ENCODE measurements around the gene GLDN.

Gene GLDN
- total RNA-seq, result 0 to 0.26 reads per million in 2 donors

- peak; percentile 10 for DNase-seq
These were observed at the start of gene GLDN for GRCh38 chr15:51341366-51342226. Gene GLDN (plus strand): TSS chr15:51341655. CDS start chr15:51341685, 30 bp downstream.

DNA sequence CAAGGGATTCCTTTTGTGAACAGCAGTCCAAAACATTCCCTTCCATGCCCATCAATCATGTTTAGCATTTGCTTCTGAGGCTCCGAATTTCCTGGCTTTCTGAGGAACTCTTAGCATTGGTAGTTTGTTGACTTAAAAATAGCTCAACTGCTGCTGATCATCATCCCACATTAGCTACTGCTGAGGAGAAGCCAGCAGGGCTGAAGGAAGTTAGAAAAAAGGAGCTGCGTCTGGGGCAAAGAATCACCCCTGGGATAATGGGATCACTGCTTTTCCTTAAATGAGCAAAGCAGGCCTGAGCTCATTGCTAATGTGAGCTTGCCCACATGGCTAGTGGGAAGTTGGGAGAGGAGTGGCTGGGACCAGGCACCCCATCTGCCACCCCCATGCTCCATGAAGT is 42.8 kb upstream of the GLDN start:
- DNase-seq, result no peak

- DNase-seq, result no peak
These were observed 42.1 kb upstream of the GLDN start for GRCh38 chr15:51299187-51300015.

DNA sequence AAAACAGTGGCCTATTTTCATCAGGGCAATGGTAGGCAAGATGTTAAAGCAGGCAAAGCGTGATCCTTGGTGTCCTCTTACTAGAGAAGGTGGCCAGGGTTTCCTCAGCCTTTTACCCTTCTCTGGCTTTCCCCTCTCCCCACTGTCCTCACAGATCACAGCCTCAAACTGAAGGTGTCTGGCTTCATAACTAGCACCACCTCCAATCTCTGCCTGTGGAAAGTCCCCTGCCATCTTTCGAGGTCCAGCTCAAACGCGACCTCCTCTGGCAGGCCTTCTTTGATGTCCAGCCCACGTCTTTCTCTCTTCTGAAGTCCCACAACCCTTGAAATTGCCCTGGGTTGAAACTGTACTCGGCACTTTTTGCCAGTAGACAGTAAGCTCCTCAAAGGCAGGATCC is 39.0 kb upstream of the GLDN start:
- no peak for DNase-seq

DNA sequence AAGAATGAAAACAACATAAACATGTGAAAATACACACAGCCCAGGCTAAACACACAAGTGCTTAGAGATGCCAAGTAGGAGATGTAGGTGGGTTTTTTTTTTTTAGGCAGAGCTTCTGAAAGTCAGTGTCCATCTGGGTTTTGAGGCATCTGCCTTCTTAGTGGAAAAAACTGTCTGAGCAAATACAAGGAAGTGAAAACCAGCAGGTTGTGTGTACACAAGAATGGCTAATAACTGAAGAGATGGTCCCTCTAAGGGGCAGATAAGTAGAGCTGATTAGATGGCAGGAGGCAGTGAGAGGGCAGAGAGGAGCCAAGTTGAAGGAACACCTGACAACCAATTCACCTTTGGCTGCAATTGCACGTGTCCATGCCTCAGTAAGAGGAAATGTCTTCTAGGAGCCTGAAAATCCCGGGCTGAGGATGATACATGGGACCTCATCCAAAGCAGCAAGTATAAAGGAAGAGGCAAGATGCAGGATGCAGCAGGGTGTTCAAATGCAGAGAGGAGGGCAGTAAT is 37.9 kb upstream of the GLDN start:
- DNase-seq, result no peak

DNA sequence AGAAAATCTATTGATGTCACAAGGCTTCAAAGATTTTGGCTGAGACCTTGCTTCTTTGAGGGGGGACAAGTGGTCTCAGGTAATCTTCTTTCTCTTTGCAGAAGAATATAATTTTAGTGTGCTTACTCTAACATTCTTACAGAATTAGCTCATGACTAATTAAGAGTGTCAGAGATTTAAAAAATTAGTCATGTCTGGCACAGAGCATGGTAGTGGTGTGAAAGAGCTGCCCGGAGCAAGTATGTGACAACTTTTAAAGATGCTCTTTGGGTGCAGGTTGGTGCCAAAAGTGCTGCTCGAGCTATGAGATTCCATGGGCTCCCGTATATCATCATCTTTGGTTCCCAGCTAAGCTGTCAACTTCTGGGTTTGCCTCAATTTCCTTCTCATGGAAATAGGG is 34.1 kb upstream of the GLDN start:
- no peak for DNase-seq

DNA sequence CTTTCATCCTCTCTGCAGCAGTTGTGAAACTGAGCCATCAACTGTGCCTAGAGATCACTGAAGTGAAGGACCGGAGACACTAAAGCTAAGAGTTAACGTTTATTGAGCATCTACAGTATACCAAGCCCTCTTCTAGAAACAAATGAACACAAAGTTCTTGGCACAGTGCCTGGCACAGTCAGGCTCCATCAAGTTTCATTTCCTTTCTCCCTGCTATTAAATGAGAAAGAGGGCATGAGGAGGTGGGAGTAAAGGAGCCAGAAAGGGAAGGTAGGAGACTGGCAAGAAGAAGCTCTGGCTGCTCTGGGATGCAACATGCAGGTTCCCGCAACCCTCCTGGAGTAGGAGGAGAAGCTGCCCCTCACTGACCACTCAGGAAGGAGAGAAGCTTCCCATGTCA is 33.6 kb upstream of the GLDN start:
- no peak for DNase-seq

DNA sequence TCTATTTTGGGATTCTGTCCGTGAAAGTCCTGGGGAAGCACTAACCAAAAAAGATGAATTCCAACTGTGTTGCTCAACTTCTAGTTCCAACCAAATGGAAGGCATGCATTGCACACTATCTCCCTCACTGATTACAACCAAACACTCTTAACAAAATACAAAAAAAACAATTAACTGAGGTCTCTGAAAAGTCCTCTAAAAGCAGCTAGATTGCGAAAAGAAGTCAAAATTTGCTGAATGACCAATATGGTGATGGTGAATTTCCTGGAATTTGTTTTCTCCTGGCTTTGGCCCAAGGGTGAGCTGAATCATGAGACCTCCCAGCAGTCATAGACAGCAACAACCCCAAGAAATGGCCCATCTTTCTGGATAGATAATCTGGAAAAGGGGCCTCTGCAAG is 31.4 kb upstream of the GLDN start:
- DNase-seq, result no peak

DNA sequence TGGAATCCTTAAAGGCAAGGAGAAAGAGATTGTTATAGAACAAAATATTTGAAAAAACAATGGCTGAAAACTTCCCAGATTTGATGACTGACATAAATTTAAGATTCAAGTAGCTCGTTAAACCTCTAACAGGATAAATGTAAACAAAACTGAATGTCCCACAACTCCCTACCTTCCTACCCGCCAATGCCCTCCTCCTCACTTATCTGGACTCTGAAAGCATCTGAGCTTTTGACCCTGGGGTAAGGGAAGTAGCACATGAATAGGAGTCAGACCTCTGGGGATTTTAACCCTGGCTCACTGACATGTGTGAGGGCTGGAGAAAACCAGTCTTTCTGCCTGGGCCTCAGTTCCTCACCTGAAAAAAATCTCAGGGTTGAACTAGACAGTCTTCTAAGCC is 29.9 kb upstream of the GLDN start:
- no peak for DNase-seq

DNA sequence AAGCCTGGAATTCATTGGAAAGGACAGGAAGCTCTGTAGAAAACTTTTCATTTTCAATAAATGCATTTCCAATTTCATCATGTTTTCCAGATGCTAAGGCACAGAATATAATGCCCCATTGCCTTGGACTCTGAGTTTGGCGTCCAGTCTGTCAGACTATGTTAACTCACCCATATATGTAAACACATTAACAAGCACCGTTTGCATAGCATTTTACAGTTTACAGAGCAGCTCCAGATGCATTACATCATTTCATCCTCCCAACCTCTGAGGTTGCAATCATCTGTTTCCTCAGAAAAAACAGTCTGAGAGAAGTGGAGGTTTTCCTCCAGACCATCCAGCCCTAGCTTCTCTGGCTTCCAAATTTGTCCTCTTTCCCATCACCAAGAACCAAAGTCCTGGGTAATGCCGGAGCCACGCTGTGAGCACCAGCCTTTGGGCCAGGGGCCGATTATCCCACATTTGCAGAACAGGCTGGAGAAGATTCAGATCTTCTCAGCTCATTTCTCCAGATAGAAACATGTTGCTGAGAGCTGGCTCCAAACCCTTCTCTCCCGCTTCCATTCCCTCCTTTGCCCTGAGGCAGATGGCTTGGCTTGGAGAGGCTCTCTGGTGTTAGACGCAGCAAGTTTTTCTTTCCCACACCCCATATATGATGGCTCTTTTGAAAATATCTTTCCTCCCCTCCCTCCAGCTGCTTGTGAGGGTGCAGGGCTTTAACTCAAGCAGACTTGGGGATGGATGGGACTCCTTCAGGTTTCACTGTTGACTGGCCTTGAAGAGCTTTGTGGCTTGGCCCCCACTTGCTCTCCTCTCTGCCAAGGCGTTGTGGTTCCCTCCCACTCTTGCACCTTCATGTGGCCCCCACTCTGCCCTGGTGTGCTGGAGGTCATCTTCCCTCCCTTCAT is 29.0 kb upstream of the GLDN start:
- DNase-seq, result no peak

- DNase-seq, result no peak
These were observed 28.4 kb upstream of the GLDN start for GRCh38 chr15:51313074-51313393.

DNA sequence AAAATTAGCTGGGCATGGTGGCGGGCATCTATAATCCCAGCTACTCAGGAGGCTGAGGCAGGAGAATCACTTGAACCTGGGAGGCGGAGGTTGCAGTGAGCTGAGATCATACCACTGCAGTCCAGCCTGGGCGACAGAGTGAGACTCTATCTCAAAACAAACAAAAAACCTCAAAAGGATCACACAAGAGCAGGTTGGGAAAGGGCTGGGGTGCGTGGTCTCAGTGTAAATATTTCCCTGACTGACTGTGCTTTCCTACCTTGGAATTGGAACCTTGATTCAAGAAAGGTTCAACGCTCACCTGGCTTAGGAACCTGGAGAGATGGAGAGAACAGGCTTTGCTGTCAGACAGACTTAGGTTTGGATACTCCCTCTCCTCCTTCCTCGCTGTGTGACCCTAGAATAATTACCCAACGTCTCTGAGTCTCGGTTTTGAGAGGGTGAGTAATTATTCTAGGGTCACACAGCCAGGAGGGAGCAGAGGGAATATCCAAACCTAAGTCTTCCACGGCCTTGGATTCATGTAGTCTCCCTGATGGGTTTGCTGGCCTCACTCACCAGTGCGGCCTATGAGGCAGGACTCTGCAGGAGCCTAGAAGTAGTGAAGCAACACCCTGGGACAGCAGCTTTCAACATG is 27.7 kb upstream of the GLDN start:
- DNase-seq, result no peak

DNA sequence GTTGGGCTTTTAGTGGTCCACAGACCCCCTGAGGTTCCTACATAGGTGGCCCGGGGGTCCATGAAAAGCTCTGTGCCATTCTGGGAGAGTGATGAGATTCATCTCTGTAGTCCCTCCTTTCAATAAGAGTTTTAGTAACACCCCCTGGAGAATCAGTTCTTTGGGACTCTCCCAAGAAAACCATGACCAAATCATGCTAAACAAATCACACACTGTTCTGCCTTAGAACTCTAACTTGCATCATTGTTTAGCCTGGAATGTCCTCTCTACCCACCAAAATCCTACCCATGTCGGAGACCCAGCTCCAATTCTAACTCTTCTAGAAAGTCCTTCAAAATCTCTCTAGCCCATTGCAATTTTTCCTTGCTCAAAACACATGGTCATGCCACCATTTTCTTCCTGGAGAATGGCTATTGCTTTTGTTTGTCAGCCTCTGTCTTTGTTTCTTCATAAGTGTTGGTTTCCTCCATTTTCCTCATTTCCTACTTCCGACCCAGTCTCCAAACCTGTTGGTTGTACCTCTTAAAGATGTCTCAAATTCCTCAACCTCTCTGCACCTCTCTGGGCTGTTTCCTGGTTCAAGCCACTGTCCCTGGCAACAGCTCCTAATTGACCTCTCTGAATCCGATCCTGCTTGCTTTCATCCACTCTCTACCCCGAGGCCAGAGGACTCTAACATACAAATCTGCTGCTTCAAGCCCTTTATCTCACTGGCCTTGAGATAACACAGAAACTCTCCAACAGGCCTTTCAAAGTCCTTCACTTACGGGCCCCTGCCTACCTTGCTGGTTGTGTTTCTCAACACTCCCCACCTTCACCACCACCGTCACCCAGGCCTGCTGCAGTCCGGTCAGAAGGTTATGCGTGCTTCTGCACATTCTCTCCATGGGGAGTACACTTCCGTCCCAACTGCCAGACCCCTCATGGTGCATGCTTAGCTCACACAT is 26.8 kb upstream of the GLDN start:
- DNase-seq, result no peak

GRCh38 chr15:51315726-51316125 is 25.7 kb upstream of the GLDN start:
- no peak for DNase-seq

DNA sequence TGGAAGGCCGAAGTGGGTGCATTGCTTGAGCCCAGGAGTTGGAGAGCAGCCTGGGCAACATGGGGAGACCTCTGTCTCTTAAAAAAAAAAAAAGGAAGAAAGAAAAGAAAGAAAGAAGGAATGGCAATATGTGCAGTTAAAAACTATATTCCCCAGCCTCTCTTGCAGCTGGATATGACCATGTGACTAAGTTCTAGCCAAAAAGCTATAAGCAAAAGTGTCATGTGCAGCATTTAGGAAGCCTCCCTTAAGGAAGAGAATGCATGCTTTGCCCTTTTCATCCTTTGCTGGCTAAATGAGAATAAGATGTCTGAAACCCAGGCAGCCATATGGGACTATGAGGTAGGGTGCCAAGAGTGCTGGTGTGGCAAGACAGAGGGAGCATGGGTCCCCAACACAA is 24.8 kb upstream of the GLDN start:
- no peak for DNase-seq

DNA sequence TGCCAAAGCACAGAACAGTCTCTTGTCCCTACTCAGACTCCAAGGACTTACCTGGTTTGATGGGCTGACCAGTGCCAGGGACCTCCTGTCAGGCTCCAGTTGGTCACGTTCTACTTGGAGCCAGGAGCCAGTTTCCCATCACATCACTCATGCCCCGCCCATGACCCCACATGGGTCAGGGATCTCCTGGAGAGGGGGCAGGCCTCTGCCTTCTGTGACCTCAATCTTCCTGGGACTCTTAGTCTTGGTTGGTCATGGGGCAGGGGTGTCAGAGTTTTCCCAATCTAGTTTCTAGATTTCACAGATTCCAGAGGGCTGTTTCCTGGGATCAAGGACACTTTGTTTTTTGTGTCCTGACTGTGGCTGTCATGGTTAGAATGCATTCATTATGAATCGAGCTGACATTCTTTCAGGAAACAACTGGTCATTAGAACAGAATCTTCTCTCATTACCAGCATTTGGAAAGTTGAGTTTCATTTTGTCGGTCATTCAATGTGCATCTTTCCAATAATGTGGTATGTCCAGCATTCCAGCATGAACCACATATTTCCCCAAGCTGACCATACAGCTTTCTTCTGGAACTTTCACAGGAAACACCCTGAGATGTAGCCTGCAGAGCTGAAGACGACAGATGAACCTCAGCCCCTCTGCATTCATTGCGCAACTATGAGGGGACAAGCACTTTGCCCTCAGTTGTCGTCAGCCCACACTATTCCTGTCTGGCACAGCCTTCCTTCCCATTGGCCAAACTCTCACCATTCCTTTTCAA is 22.9 kb upstream of the GLDN start:
- DNase-seq, result no peak

DNA sequence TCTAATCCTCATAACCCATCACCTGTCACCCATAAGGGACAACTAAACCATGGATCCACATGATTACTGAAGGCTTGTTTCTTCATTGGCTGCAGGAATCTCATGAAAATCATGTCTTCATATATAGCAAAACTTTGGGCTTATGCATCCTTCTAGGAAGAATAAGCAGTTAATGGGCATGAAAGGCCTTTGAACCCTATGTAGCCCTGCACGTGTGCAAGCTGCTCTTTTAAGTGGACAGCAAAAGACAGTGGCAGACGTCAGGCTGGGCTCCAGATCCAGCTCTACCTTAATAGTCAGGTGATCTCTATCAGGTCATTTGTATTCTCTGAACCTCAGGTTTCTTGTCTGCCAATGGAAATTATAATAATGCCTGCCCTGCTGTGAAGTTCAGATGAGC is 21.9 kb upstream of the GLDN start:
- DNase-seq, result no peak

- DNase-seq, result no peak
These were observed 20.6 kb upstream of the GLDN start for GRCh38 chr15:51320843-51321242.

DNA sequence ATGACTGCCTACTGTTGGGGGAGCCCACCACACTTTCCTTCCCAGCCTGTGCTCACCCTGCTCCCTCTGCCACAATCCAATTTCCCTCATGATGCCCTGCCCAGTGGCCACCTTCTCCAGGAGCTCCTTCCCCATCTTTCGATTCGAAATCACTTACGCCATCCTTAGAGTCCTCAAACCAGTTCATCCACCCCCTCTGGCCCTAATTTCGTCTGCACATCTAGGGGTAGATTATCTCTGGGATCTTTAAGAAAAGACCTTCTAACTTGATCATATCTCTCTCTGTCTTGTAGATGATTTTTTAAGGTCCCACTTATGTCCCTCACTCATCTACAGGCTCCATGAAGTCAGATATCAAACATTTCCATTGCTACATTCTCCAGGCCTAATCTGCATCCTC is 20.1 kb upstream of the GLDN start:
- no peak for DNase-seq

DNA sequence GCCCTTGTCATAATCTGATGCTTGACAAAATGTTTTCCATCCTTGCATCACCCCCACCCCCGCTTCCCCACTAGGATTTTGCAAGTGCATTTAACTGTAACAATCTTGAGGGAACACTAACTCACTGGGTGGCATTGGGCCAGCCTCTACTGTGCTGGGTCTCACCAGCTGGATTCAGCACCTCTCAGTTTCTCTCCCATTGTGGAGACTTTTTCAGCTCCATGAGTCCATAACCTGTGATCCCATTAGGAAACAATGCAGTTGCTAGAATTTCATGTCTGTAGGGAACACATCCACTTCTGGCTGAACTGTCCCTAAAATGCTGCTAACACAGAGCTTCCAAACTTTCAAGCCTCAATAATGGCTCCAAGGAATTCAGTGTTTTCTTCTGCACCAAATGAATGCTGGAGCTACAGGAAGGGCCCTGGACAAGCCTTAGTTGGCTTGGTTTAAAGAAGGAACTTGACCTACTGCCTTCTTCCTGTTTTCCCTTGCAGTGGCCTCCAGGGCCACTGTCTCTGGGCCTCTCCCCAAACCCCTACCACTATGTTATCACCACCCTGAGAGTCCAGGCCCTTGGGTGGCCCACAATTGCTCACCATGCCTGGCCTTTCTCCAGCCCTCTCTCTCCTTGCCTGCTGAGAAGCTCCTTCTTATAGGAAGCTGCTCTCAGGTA is 18.7 kb upstream of the GLDN start:
- no peak for DNase-seq
